Thymus (tissue), 11 donors: ENCODE data around the gene SCN5A. TPM values are rescaled to one million over a fixed set of nuclear protein-coding genes. Genes with fewer than 3 reads are reported as not detected.

ENCODE experiments used
- DNase-seq, 9 donors: peaks; one replicate each; pipeline ENCODE4 v3.0.0-alpha.2; 2013; ENCODE audit warnings: low spot score in 9 of 9, low read depth in 6 of 9, missing footprints in 1 of 9
- H3K27ac ChIP-seq, 2 donors: one replicate each; pipeline ENCODE4 v1.5.1; 2013; ENCODE audit warnings: control low read depth in 1 of 2, low read depth in 1 of 2, low read length in 1 of 2, mild to moderate bottlenecking in 1 of 2, moderate library complexity in 1 of 2
- H3K27me3 ChIP-seq, 2 donors: one replicate each; pipeline ENCODE4 v1.5.1; 2013; ENCODE audit warnings: low read length in 1 of 2; ENCODE audit not compliant: control insufficient read depth in 2 of 2, insufficient read depth in 1 of 2
- H3K36me3 ChIP-seq, 2 donors: one replicate each; pipeline ENCODE4 v1.5.1; 2013; ENCODE audit warnings: low read length in 1 of 2, mild to moderate bottlenecking in 1 of 2, moderate library complexity in 1 of 2; ENCODE audit not compliant: control insufficient read depth in 2 of 2, insufficient read depth in 2 of 2
- H3K4me1 ChIP-seq, 2 donors: one replicate each; pipeline ENCODE4 v1.5.1; 2013; ENCODE audit warnings: low read length in 2 of 2; ENCODE audit not compliant: control insufficient read depth in 2 of 2, insufficient read depth in 2 of 2
- H3K4me3 ChIP-seq, 2 donors: one replicate each; pipeline ENCODE4 v1.5.1; 2013; ENCODE audit warnings: low read length in 2 of 2, control low read depth in 1 of 2, mild to moderate bottlenecking in 1 of 2
- H3K9me3 ChIP-seq, 2 donors: one replicate each; pipeline ENCODE4 v1.5.1; 2013; ENCODE audit warnings: low read length in 1 of 2, mild to moderate bottlenecking in 1 of 2; ENCODE audit not compliant: control insufficient read depth in 2 of 2, insufficient read depth in 1 of 2
- WGBS: extraction: QIAGEN DNeasy Blood & Tissue Kit; methylation state at CpG from one replicate; pipeline ENCODE4 v1.1.7; 2013; 5-methylcytosine and 5-hydroxymethylcytosine counted together
- polyA plus RNA-seq: library from polyadenylated mRNA; stranded (reverse); fragments of 200-250 nt; gene quantifications from one replicate; pipeline ENCODE4 v1.2.3, GENCODE V29; 2013
- total RNA-seq: library from RNA; stranded (reverse); fragments of 120-200 nt; gene quantifications from one replicate; pipeline ENCODE4 v1.2.4, GENCODE V29; 2013
- donor health status: healthy.

Gene SCN5A
- total and polyA plus RNA-seq, 2 donors: 0.05 to 0.09 TPM

GRCh38 chr3:38669668-38670067, 20.2 kb upstream of the SCN5A start:
- Histone ChIP-seq H3K4me1 (no peaks in the 10 kb centered on the region), H3K4me3 (no peak overlapping the region), H3K27me3 (no peaks in the 10 kb centered on the region), H3K27ac (no peak overlapping the region), H3K36me3 (no peaks in the 10 kb centered on the region), H3K9me3 (no peaks in the 10 kb centered on the region)
- WGBS: 74% methylated on average over 4 of the region's 4 CpGs
- no peak for DNase-seq

GRCh38 chr3:38662544-38662943, 13.1 kb upstream of the SCN5A start:
- 89% methylated on average over 4 of the region's 4 CpGs for WGBS
- H3K27me3 ChIP-seq: peaks cover 0 to 18% of the 10 kb centered on the region in 2 donors
- no peak for DNase-seq
- H3K4me1 ChIP-seq: no peaks in the 10 kb centered on the region
- H3K4me3 ChIP-seq: no peak overlapping the region
- peaks cover 0 to 8% of the 10 kb centered on the region in 2 donors for H3K9me3 ChIP-seq
- H3K36me3 ChIP-seq: no peaks in the 10 kb centered on the region
- no peak overlapping the region for H3K27ac ChIP-seq

- no peak for DNase-seq
- Histone ChIP-seq H3K4me3 (no peak overlapping the region), H3K27ac (no peak overlapping the region), H3K4me1 (no peaks in the 10 kb centered on the region), H3K27me3 (peaks cover 2 to 33% of the 10 kb centered on the region in 2 donors), H3K9me3 (peaks cover 0 to 8% of the 10 kb centered on the region in 2 donors), H3K36me3 (no peaks in the 10 kb centered on the region)
- 56% methylated on average over 9 of the region's 9 CpGs for WGBS
Measured at GRCh38 chr3:38658841-38659240, 9.4 kb upstream of the SCN5A start.

- peaks cover 5 to 36% of the 10 kb centered on the region in 2 donors for H3K27me3 ChIP-seq
- peaks cover 1 to 6% of the 10 kb centered on the region in 2 donors for H3K9me3 ChIP-seq
- no peak overlapping the region for H3K27ac ChIP-seq
- DNase-seq: no peak
- no peak overlapping the region for H3K4me3 ChIP-seq
- no peaks in the 10 kb centered on the region for H3K4me1 ChIP-seq
- 78% methylated on average over 5 of the region's 5 CpGs for WGBS
- H3K36me3 ChIP-seq: no peaks in the 10 kb centered on the region
Measured at GRCh38 chr3:38657369-38657768, 7.9 kb upstream of the SCN5A start.

- Histone ChIP-seq H3K27ac (no peak overlapping the region), H3K9me3 (peaks cover 0 to 1% of the 10 kb centered on the region in 2 donors), H3K4me3 (no peak overlapping the region), H3K27me3 (peaks cover 7 to 48% of the 10 kb centered on the region in 2 donors), H3K36me3 (no peaks in the 10 kb centered on the region), H3K4me1 (peaks cover 0 to 3% of the 10 kb centered on the region in 2 donors)
- peak in 7 of 9 donors; percentile 24 to 76 (median 46) for DNase-seq
- WGBS: 20% methylated on average over 7 of the region's 7 CpGs
Measured at GRCh38 chr3:38655708-38656300, 6.3 kb upstream of the SCN5A start.

GRCh38 chr3:38653685-38654537, 4.4 kb upstream of the SCN5A start:
- peaks cover 8 to 11% of the 10 kb centered on the region in 2 donors for H3K4me1 ChIP-seq
- DNase-seq: no peak
- peaks cover 24 to 59% of the 10 kb centered on the region in 2 donors for H3K27me3 ChIP-seq
- peaks cover 0 to 1% of the 10 kb centered on the region in 2 donors for H3K9me3 ChIP-seq
- H3K36me3 ChIP-seq: no peaks in the 10 kb centered on the region
- WGBS: 94% methylated on average over 7 of the region's 7 CpGs
- no peak overlapping the region for H3K4me3 ChIP-seq
- H3K27ac ChIP-seq: no peak overlapping the region

GRCh38 chr3:38652934-38653333, 3.4 kb upstream of the SCN5A start:
- H3K27me3 ChIP-seq: peaks cover 32 to 59% of the 10 kb centered on the region in 2 donors
- H3K4me1 ChIP-seq: peaks cover 8 to 16% of the 10 kb centered on the region in 2 donors
- H3K4me3 ChIP-seq: no peak overlapping the region
- H3K27ac ChIP-seq: no peak overlapping the region
- no peaks in the 10 kb centered on the region for H3K36me3 ChIP-seq
- H3K9me3 ChIP-seq: peaks cover 0 to 1% of the 10 kb centered on the region in 2 donors
- 99% methylated on average over 1 of the region's 1 CpG for WGBS
- no peak for DNase-seq

GRCh38 chr3:38651153-38651789, 1.8 kb upstream of the SCN5A start:
- Histone ChIP-seq H3K4me1 (peaks cover 8 to 16% of the 10 kb centered on the region in 2 donors), H3K9me3 (peaks cover 1 to 3% of the 10 kb centered on the region in 2 donors), H3K36me3 (no peaks in the 10 kb centered on the region), H3K27ac (no peak overlapping the region), H3K27me3 (peaks cover 41 to 56% of the 10 kb centered on the region in 2 donors), H3K4me3 (no peak overlapping the region)
- DNase-seq: peak; percentile 37 to 79 (median 56)
- 13% methylated on average over 19 of the region's 19 CpGs for WGBS
